HL-60 (cell line): ENCODE measurements around the gene PLEKHG4B.

Experiments used
- DNase-seq, 2 experiments: peaks; one replicate each; pipeline ENCODE4 v3.0.0-alpha.2; 2010 to 2020; ENCODE audit warnings: low read depth in 1 of 2, low spot score in 1 of 2
- H3K27ac ChIP-seq: fragments of 250-450 bp; sonication (Bioruptor Pico); replicated peaks from 2 replicates; pipeline ENCODE4 v1.5.1; 2020; ENCODE audit warnings: mild to moderate bottlenecking, moderate library complexity
- H3K27me3 ChIP-seq: fragments of 250-450 bp; sonication (Bioruptor Pico); 2 replicates; pipeline ENCODE4 v1.5.1; 2021; ENCODE audit warnings: mild to moderate bottlenecking, moderate library complexity; ENCODE audit not compliant: insufficient read depth, poor library complexity, severe bottlenecking
- H3K4me3 ChIP-seq: replicated peaks from 2 replicates; pipeline ENCODE4 v1.5.1; 2011; ENCODE audit warnings: mild to moderate bottlenecking, control low read depth, low read length; ENCODE audit not compliant: insufficient read depth
- CTCF ChIP-seq: IDR thresholded peaks from one replicate; pipeline ENCODE4 v1.5.1; 2011; ENCODE audit warnings: low read length, control low read depth, inconsistent platforms; ENCODE audit not compliant: insufficient read depth
- GABPA ChIP-seq: IDR thresholded peaks from 2 replicates; pipeline ENCODE4 v1.6.1; 2012; ENCODE audit warnings: low read depth
- POLR2AphosphoS5 ChIP-seq: IDR thresholded peaks from 2 replicates; pipeline ENCODE4 v1.6.1; 2012; ENCODE audit warnings: low read depth
- REST ChIP-seq: IDR thresholded peaks from 2 replicates; pipeline ENCODE4 v1.6.1; 2012; ENCODE audit warnings: low read depth; ENCODE audit not compliant: insufficient replicate concordance
- SPI1 ChIP-seq: IDR thresholded peaks from 2 replicates; pipeline ENCODE4 v1.6.1; 2012; ENCODE audit warnings: low read depth, mild to moderate bottlenecking, borderline replicate concordance

PLEKHG4B gene

GRCh38 chr5:198516-199196, 106.7 kb downstream of the PLEKHG4B start:
- Histone ChIP-seq H3K27me3 (no peaks in the 10 kb centered on the region), H3K27ac (no peak overlapping the region), H3K4me3 (no peak overlapping the region)
- no peak for DNase-seq
- TF ChIP-seq SPI1 = no peak
- TF ChIP-seq CTCF = no peak
- TF ChIP-seq GABPA = no peak
- TF ChIP-seq POLR2AphosphoS5 = no peak
- no peak for TF ChIP-seq REST

- TF ChIP-seq REST (no peak), POLR2AphosphoS5 (no peak), GABPA (no peak), SPI1 (no peak), CTCF (no peak)
- Histone ChIP-seq H3K27me3 (no peaks in the 10 kb centered on the region), H3K27ac (no peak overlapping the region), H3K4me3 (no peak overlapping the region)
- no peak for DNase-seq
Measured at GRCh38 chr5:199197-199949, 107.4 kb downstream of the PLEKHG4B start.

- TF ChIP-seq SPI1 = no peak
- TF ChIP-seq REST = no peak
- no peak for TF ChIP-seq CTCF
- no peak for TF ChIP-seq GABPA
- TF ChIP-seq POLR2AphosphoS5 = no peak
- H3K4me3 ChIP-seq = no peak overlapping the region
- no peaks in the 10 kb centered on the region for H3K27me3 ChIP-seq
- no peak overlapping the region for H3K27ac ChIP-seq
- DNase-seq = no peak
Measured at GRCh38 chr5:199950-200645, 108.1 kb downstream of the PLEKHG4B start.
